ENCODE measurements around the gene PRDM16. TPM values are rescaled to one million over a fixed set of nuclear protein-coding genes. Genes with fewer than 3 reads are reported as not detected.

Gene PRDM16
- total and polyA plus RNA-seq, 2 of the 13 experiments (the other 11 are each of a cell fraction or from before 2014, with no cell fraction given), result 0.15 to 0.81 TPM

GRCh38 chr1:3258386-3259003 lies 189.5 kb downstream of the PRDM16 start:
- intact Hi-C loops (cut with micrococcal nuclease; ENCODE audit: unreplicated experiment), result no loop called here
- no peak for TF ChIP-seq ETV5 (CRISPR knock-in tag; IDR thresholded peaks at IDR 0.05; ENCODE audit: borderline replicate concordance)
- no peak for TF ChIP-seq SALL2 (CRISPR knock-in tag; IDR thresholded peaks at IDR 0.05)
- no peak for TF ChIP-seq TOPORS (CRISPR knock-in tag; IDR thresholded peaks at IDR 0.05)
- no peak for TF ChIP-seq WIZ (CRISPR knock-in tag; IDR thresholded peaks at IDR 0.05)
- TF ChIP-seq ZNF484 (CRISPR knock-in tag; IDR thresholded peaks at IDR 0.05; ENCODE audit: borderline replicate concordance, low read depth), result no peak
- no peak for TF ChIP-seq SRSF1 (optimal IDR thresholded peaks at IDR 0.05; ENCODE audit: low read depth, low read length)
- FAIRE-seq, result no peak
- Histone ChIP-seq H3K27me3 (ENCODE audit: control insufficient read depth in 1 of 2, insufficient read depth in 2 of 2, low read length in 2 of 2) (no peaks in the 10 kb centered on the region; a peak in 1 of 5 replicates), H3K27ac (ENCODE audit: extremely low read length, insufficient read depth, low read length) (no peak overlapping the region), H3K4me3 (replicated peaks in 1 of 3; ENCODE audit: insufficient read depth in 1 of 3, low read depth in 2 of 3, low read length in 3 of 3) (no peak overlapping the region), H3K9ac (ENCODE audit: insufficient read depth, low read depth, low read length) (no peak overlapping the region), H2AFZ (ENCODE audit: low read length) (no peak overlapping the region), H3K9me3 (ENCODE audit: low read length) (no peaks in the 10 kb centered on the region), H3K79me2 (ENCODE audit: insufficient read depth, low read length) (no peaks in the 10 kb centered on the region), H3K36me3 (replicated peaks in 1 of 2; ENCODE audit: control insufficient read depth in 1 of 2, insufficient read depth in 2 of 2, low read length in 2 of 2) (no peaks in the 10 kb centered on the region), H3K4me1 (ENCODE audit: insufficient read depth, low read length) (peaks cover 19% of the 10 kb centered on the region), H3K4me2 (ENCODE audit: low read depth, low read length) (no peak overlapping the region), H4K20me1 (ENCODE audit: insufficient read depth, low read length) (no peaks in the 10 kb centered on the region)
- CTCF ChIA-PET (ENCODE audit: low intra/inter-chr PET ratio, low total read pairs), result no interaction called here
- POLR2A ChIA-PET, result no interaction called here
- ATAC-seq, result no peak
- no TSS peak for BruUV-seq (replicated peaks)
- in situ Hi-C loops (cut with HindIII; ENCODE audit: extremely low pct_ligation_motif_present, low pct_unique_long_range_greater_than_20kb), result no loop called here
- WGBS (ENCODE audit: low lambda C conversion rate), result 81% methylated on average over 16 of the region's 16 CpGs
- no peak for DNase-seq (ENCODE audit: low spot score)

DNA sequence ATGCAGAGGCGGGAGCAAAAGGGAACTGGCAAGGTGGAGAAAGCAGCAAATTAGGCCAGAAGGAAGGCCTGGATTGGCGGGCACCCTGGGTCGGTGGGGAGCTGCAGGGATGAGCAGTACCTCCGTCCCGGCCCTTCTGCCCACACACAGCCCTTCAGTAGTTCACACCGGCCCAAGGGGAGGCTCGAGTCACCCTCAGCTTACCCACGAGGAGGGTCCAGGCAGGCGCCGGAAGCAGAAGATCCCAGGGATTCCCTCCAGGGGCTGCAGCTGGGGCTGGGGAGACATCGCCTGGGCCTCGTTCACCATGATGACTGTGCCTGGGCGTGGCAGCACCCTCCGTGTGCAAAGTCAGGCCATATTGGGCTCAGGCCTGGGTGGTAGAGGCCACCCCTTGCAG lies 190.0 kb downstream of the PRDM16 start:
- Histone ChIP-seq H3K27ac (ENCODE audit: extremely low read length, insufficient read depth, low read length) (no peak overlapping the region), H3K36me3 (replicated peaks in 1 of 2; ENCODE audit: control insufficient read depth in 1 of 2, insufficient read depth in 2 of 2, low read length in 2 of 2) (no peaks in the 10 kb centered on the region), H3K4me1 (ENCODE audit: insufficient read depth, low read length) (peaks cover 19% of the 10 kb centered on the region), H3K4me2 (ENCODE audit: low read depth, low read length) (no peak overlapping the region), H3K27me3 (ENCODE audit: control insufficient read depth in 1 of 2, insufficient read depth in 2 of 2, low read length in 2 of 2) (no peaks in the 10 kb centered on the region; a peak in 1 of 5 replicates), H2AFZ (ENCODE audit: low read length) (no peak overlapping the region), H3K4me3 (replicated peaks in 1 of 3; ENCODE audit: insufficient read depth in 1 of 3, low read depth in 2 of 3, low read length in 3 of 3) (no peak overlapping the region), H3K79me2 (ENCODE audit: insufficient read depth, low read length) (no peaks in the 10 kb centered on the region), H3K9me3 (ENCODE audit: low read length) (no peaks in the 10 kb centered on the region), H3K9ac (ENCODE audit: insufficient read depth, low read depth, low read length) (no peak overlapping the region), H4K20me1 (ENCODE audit: insufficient read depth, low read length) (no peaks in the 10 kb centered on the region)
- in situ Hi-C loops (cut with HindIII; ENCODE audit: extremely low pct_ligation_motif_present, low pct_unique_long_range_greater_than_20kb), result no loop called here
- no TSS peak for BruUV-seq (replicated peaks)
- TF ChIP-seq NFKB2 (CRISPR knock-in tag; IDR thresholded peaks at IDR 0.05; ENCODE audit: borderline replicate concordance), result no peak
- no peak for TF ChIP-seq ZSCAN31 (CRISPR knock-in tag; IDR thresholded peaks at IDR 0.05; ENCODE audit: low read depth)
- intact Hi-C loops (cut with micrococcal nuclease; ENCODE audit: unreplicated experiment), result no loop called here
- ChIA-PET CTCF (ENCODE audit: low intra/inter-chr PET ratio, low total read pairs) (no interaction called here), POLR2A (no interaction called here)
- 80% methylated on average over 5 of the region's 14 CpGs for WGBS (ENCODE audit: low lambda C conversion rate)
- ATAC-seq (no peak), DNase-seq (ENCODE audit: low spot score) (no peak), FAIRE-seq (no peak)
